ENCODE data around the gene CARMIL1.

Gene CARMIL1

DNA sequence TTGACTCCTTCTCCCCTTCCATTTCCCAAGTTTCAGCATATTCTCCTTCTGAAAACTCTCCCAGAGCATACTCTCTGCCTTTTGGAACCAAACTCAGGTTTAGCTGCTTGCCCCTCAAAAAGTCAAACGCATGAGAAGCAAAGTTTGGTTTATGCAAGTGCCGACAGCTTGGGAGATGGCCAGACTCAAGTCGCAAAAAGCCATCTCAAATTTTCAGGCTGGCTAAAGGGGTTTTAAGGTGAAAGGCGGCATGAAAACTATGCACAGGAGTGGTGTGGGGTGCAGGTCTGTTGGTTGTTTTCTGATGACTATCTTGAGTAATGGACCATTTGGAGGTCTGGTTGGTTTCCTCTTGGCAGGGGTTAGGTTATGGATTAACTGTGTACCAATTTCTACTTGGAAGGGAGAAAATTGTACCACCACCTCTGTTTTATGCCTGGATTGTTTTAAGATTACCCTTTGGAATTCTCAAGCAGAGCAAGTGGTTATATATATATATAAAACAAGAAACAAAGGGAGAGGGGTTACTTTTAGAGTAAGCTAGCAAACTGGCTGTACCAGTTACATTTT lies 320.4 kb downstream of the CARMIL1 start:
- in situ Hi-C loops (cut with HindIII; ENCODE audit: low sequenced_read_pairs), result no loop called here

DNA sequence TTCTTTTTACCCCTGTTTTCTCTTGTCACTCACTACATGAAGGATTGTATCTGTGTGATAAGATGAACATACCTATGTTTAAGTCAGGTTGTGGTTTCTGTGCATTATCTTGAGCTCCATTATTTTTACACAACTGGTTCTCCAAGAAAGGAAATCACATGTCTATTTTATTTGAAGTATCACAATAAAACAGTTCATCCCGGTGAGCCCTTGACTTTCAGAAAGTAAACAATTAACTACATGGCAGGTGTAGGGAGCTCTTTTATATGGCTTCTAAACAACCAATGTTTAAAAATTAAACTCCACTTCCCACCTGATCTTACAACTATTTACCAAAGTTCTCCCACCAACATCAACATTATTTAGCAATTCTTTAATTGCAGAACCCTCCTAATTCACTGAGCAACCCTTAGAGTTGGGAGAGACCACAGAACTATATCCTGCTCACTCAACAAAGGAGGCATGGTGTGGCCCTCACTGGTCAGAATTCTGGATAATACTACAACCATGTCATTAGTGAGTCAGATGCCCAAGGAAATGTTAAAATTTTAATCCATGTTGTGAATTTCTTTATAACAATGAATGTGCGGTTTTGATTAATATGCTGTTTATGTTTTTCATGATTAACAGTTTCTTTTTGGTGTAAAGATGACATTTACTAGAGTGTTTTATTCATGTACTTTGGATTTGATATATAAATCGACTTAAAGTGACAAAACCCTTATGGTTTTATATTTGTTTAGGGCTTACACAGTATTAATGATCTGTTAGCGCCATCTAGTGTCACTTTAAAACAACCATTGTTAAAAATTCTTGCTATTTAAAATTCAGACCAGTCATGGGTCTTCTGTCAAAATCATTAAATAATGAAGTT lies 322.9 kb downstream of the CARMIL1 start:
- in situ Hi-C loops (cut with HindIII; ENCODE audit: low sequenced_read_pairs), result no loop called here

DNA sequence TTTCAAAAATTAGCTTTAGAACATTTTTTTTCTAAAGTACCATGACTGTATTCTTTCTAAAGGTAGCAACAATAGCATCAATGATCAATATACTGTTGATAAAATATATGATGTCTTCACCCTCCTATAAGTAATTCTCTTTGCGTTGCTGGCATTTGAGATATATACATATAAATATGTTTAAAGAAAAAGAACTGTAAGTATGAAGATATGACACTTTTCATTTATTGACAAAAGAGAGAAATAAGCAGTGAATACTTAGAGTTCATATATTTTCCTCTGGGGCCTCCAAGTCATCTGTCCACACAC lies 323.5 kb downstream of the CARMIL1 start:
- in situ Hi-C loops (cut with HindIII; ENCODE audit: low sequenced_read_pairs), result no loop called here

DNA sequence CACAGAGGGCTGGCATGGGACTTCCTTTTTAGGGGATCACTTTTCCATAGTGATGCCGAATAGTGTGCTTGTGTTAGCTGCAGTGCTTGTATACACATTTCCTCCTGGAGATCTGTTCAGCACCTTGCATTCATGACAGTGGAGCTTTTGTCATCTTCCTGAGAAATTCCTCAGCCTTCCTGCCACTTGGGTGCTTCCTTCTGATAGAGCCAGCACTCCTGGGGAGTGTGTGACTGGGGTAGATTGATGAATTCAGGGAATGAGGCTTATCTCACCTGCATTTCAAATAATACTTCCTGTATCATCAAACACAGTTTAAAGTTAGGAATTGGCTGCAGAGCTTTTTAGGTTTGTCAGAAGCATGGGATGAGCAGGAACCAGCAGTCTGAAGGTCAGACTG lies 324.1 kb downstream of the CARMIL1 start:
- in situ Hi-C loops (cut with HindIII; ENCODE audit: low sequenced_read_pairs), result no loop called here

DNA sequence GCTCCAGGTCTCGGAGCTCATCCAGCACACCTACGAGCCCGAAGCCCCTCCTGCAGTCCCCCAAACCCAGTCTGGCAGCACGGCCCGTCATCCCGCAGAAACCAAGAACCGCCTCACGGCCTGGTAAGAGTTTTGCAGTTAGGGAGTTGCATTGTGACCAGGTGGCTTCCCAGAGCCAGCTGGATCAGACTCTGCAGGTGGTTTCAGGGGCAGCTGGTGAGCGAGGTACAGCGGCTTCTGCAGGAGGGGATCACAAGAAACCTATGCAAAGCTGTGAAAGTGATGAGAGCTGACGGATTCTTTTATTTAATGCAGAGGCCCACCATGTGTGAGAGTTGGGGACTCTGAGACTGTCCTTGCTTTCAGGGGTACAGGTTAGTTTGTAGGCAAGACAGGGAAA lies 327.0 kb downstream of the CARMIL1 start:
- in situ Hi-C loops (cut with HindIII; ENCODE audit: low sequenced_read_pairs), result no loop called here

DNA sequence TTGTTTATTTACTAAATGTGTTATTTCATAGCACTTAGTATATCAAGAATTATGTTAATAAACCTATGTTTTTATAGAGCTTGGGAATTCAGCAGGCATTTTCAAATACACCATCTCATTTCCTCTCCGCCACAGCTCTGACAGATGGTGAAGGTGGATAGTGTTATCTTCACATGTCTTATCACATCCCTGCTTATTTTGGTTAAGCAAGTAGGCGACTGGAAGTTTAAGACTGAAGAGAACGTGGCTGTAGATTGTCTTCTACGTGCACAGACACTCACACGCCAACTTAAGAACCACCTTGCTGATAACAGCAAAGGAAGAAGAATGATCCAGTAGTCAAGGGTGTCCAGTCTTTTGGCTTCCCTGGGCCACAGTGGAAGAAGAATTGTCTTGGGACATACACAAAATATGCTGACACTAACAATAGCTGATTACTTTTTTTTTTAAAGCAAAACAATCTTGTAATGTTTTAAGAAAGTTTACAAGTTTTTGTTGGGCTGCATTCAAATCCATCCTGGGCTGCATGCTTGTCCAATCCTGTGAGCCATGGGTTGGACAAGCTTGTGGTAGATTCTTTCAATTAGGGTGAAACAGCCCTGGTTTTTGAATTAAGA lies 329.5 kb downstream of the CARMIL1 start:
- in situ Hi-C loops (cut with HindIII; ENCODE audit: low sequenced_read_pairs), result no loop called here

DNA sequence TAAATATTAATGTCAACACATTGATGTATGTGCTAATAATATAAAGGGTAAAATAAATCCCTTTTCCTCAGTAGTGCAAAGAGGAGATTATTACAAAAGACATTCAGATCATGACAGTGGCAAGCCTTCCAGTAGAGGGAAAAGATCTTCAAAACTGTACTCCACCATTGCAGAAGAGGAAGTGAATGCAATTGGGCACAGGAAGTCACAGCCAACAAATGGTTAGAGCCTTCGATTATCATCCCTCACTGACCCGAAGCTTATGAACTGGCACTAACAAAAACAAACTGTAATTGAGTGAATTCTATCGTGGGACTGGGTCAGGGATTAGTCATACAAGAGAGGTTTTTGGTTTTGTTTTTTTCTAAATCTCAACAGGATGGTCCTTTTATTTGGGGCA lies 333.5 kb downstream of the CARMIL1 start:
- in situ Hi-C loops (cut with HindIII; ENCODE audit: low sequenced_read_pairs), result no loop called here

DNA sequence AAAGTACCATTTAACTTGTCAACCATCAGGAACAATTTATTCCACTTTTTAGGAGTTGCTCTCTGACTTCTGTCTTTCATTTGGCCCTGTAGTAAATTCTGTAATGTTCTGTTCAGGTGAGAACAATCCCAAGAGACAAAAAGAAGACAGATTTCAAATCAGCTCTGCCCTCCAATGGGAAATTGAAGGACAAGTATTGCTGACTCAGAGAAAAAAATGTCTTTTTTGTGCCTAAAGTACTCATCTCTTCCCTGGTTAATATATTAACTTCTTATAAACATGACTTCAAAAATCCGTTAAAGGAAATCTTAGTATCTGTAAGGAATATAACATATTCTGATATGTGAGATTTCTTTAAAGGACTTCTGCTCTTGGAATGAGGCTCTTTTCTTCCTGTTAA lies 334.2 kb downstream of the CARMIL1 start:
- in situ Hi-C loops (cut with HindIII; ENCODE audit: low sequenced_read_pairs), result no loop called here

DNA sequence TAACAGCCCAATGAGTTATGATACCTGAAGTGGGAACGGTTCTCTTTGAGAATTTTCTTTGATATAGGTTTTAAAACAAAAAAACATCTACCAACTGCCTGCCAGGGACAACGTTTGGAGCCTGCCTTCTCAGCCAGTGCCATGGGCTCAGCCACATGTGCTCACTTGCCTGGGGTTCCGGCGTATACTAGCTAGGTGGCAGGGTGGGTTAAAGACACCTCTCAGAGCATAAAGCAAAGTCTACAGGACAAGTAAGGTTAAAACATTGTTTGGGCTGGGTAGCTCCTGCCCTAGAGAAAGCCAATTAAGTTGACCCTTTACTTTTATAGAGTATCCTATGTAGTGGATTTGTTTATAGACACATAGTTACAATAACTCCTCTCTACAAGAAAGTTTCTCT lies 334.9 kb downstream of the CARMIL1 start:
- in situ Hi-C loops (cut with HindIII; ENCODE audit: low sequenced_read_pairs), result no loop called here

DNA sequence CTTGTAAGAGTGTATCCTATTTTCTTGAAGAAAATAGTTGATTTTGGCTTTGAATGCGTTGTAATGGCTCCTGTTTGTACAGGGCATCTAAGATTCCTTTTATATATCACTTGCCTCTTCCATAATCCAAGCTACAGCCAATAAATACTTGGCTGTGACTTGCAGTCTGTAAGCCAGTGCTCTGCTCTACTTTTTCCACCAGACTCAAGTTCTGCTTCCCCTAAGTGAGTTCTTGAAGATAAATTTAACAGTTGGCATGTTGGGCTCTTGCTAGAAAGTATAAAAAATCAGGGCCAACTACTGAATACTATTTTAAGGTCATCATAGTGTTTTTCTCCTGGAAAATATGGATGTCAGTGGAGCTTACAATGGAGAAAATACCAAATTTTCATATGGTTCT lies 336.3 kb downstream of the CARMIL1 start:
- in situ Hi-C loops (cut with HindIII; ENCODE audit: low sequenced_read_pairs), result no loop called here

DNA sequence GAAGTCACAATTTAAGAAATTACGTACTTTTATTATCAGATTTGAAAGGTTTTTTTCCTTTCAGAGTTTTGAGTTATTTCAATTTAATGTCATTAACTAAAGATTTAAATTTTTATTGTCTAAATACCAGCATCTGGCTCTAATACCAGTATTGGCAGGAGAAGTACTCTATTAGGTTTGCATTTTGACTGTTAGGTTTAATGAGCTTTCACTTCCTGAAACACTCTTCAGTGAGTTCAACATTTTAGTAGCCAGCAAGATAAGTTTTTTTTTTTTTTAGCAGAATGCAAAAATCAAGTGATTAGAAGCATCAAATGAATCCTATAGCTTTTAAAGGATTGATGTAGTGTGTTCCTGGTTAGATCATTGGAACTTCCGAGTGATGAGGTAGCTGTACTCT lies 338.8 kb downstream of the CARMIL1 start:
- in situ Hi-C loops (cut with HindIII; ENCODE audit: low sequenced_read_pairs), result no loop called here

DNA sequence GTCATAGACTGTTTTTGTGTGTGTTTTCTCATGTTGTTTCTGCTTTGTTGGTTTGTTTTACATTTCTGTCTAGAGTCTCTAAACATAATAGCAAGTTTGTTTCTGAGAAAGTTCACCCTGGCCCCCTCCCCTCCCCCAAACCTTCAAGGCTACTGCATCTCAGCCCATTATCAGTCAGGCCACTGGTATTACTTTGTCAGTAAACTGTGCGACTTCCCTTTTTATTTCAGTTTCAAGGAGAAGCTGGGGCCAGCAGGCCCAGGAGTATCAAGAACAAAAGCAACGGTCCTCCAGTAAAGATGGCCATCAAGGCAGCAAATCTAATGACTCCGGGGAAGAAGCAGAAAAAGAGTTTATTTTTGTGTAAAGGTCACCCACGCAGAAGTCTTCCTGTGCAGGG lies 340.0 kb downstream of the CARMIL1 start:
- in situ Hi-C loops (cut with HindIII; ENCODE audit: low sequenced_read_pairs), result no loop called here

DNA sequence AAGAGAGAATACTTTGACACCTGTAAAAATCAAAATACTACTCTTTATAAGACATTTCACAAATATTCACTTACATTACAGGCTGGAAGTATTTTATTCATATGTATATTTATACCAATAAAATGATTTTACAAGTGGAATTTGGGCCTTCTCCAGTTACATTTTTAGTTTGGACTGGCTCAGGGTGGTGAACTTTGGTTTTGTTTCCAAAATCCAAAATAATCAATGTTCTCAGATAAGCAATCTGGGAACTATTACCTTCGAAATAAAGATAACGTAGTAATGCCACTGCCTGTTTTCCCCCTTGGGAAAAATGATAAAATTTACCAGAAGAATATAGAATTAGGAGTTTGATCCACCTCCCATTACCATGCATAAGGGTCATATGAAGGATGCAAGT lies 341.2 kb downstream of the CARMIL1 start:
- in situ Hi-C loops (cut with HindIII; ENCODE audit: low sequenced_read_pairs), result no loop called here

DNA sequence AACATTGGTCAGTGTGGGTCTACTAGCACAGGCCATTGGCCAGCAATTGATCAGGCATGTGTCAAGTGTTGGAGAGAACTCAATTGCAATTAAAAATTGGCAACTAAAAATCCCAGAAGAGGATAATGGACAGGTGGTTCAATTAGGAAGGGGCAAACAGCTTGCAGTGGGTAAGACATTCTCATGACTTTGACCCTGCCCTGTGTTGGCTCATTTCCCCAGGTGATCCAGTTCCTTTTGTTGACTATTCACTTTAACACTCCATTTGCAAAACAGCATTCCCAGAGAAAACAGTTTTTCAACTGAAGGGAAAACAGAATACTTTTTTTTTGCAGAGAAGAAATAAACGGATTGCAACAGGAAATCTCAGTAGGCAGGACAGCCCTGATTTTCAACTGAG lies 343.9 kb downstream of the CARMIL1 start:
- in situ Hi-C loops (cut with HindIII; ENCODE audit: low sequenced_read_pairs), result no loop called here

DNA sequence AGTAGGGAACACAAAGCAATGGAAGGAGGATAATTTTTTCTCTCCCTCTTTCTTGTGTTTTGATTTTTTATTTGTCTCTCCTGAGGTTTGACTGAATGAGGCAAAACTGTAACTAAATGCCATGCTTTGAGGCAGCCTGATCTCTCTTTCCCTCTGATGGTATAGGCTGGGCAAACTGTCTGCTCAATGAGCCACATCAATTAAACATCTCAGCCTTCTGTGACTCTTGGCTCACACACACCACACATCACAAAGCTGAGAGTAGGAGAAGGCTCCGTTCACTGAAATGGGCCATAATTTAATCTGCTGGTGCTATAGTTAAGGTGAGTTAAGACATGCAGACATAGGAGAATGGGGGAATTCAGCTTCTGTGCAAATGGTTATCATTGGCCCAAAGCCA lies 344.7 kb downstream of the CARMIL1 start:
- in situ Hi-C loops (cut with HindIII; ENCODE audit: low sequenced_read_pairs), result no loop called here

DNA sequence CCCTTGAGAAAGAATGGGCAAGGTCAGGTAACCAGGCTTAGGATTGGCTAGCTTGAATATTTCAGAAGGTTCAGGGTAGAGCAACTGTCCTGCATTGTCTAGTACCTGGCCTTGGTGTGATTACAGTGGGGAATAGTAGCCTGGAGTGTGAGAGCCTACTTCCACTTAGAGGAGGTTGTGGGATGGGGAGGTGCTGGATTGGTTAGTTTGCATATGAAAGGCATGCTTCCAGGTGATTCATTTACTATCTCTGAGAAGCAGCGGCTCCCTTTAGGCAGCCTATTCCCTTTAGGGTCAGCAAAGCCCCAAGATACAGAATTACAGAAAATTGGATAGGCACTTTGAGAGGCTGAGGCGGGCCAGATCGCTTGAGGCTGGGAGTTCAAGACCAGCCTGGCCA lies 347.8 kb downstream of the CARMIL1 start:
- in situ Hi-C loops (cut with HindIII; ENCODE audit: low sequenced_read_pairs), result no loop called here

DNA sequence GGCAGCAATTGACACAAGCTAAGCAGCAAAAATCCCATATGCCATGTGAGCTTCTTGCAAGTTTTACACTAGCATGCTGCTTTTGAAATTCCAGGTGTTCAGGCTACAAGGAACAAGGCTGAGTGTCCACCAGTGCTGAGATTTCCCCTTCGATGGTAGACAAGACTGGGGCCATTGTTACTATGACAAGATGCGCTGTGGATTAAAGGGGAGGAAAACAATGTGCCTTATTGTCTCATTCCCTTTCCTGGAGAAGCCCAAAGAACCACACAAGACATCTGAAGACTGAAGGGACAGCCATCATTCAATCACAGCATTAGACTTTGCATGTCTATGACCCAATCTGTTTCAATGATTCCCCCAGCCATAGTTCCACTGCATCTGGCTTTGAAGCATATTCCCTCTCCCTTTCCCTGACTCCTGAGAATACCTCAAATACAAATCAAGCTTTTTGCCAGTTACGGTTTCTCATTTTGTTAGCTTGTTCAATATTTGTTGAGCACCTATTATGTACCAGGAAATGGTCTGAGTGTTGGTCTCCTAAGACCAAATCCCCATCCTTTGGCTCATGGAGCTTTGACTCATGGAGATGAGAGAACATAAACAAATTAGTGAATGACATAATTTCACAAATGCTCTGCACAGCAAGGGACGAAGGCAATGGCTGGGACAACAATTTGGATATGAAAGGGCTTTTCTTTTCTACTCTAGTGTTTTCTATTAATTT lies 349.5 kb downstream of the CARMIL1 start:
- in situ Hi-C loops (cut with HindIII; ENCODE audit: low sequenced_read_pairs), result no loop called here

DNA sequence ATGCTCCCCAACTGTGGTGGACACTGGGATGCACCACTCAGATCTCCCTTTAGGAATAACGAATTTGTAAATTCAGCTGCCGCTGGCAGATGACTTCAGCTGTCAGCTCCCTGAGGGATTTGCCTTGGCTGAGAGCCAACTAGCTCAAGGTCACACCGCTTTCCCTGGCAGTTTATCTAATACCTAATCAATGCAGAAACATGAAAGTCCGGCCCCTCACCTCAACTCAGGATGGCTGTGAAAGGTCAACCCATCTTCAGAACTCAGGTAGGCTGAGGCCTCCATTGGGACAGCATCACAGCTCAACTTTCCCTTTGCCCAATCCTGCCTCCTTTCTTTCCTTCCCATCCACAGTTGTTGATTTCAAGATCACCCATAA lies 350.0 kb downstream of the CARMIL1 start:
- in situ Hi-C loops (cut with HindIII; ENCODE audit: low sequenced_read_pairs), result no loop called here

DNA sequence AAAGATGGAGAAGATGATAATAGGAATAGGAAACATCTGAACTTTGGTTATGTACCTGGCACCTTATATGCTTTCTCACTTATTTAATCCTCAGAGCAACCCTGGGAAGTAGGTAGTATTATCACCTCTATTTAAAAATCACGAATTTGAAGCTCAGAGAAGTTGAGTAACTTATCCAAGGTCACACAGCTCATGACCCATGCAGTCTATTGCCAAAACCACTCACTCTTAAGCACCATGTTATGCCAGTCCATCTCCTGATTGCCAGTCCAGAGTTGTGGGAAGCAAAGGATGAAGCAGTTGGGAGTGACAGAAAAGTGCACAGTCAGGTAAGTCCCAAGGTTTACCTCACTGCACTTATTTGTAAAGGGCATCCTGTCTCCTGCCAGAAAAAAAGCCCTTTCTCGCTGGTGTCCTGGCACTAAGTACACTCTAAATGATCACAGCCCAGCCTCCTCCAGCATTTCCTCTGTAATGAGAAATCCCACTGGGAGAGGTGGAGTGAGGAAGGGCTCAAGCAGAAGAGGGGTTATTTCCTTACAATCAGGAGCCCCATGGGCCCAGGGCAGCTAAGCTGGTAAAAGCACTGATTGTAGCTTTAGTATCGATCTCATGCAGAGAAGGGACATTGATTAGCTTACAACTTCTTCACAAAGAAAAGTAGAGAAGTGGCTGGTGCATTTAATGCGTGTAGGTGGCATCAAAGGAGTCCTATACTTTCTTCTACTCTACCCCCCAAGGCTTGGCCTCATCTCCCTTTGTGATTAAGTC lies 351.5 kb downstream of the CARMIL1 start:
- in situ Hi-C loops (cut with HindIII; ENCODE audit: low sequenced_read_pairs), result no loop called here

DNA sequence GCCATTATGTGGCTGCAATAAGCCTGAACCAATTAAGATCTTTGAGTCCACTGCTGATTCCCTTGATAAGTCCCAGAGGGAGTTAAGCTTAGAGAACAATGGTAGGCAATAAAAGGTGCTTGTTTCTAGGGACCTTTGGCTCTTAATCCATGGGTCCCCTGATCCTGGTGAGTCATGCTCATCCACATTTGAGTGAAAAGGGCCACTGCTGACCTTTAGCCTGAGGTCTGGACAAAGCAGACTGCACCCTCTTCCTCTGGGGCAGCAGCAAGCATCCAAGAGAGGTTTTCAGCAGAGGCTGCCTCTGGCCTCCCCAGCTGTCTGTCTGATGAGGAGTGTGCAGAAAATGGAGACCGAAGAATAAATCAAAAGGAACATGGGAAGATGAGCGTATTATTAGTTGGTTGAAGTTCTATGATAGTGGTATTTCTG lies 356.7 kb downstream of the CARMIL1 start:
- in situ Hi-C loops (cut with HindIII; ENCODE audit: low sequenced_read_pairs), result no loop called here

DNA sequence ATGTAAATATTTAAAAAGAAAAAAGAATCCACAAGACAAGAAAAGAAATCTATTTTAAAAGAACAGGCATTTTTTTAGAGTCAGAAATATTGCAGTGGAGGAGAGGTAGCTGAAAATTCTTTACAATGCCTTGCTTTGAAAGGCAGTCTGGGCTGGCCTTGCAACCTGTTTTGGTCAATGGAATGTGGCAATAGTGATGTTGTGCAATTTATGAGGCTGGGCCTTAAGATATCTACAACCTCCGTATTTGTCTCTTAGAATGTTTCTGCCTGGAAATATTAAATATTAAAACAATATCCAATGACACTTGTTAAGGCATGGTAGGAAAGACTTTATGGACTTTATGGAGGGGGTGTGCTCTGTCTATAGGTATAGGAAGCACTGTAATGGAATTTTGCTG lies 358.0 kb downstream of the CARMIL1 start:
- in situ Hi-C loops (cut with HindIII; ENCODE audit: low sequenced_read_pairs), result no loop called here

Measured in endothelial cell of hepatic sinusoid (primary cell).